Muscle layer of colon (tissue), 2 donors: ENCODE measurements around the gene SLC16A6.
A peak's percentile ranks its signal among the peaks of the same experiment; 100 is the strongest.
"Not testable (repeated sequence)": the region's sequence is repeated elsewhere in the genome, so short reads cannot be mapped to it uniquely, and the experiment has no call there.

Experiments
- H3K27ac ChIP-seq: one replicate; pipeline ENCODE4 v1.7.0; 2013; ENCODE audit warnings: low read depth, mild to moderate bottlenecking, low read length, moderate library complexity
- H3K27me3 ChIP-seq, 2 donors: one replicate each; pipeline ENCODE4 v1.7.0; 2013; ENCODE audit warnings: low read length in 2 of 2, mild to moderate bottlenecking in 2 of 2; ENCODE audit not compliant: insufficient read depth in 2 of 2, control insufficient read depth in 1 of 2
- H3K36me3 ChIP-seq: one replicate; pipeline ENCODE4 v1.7.0; 2013; ENCODE audit warnings: mild to moderate bottlenecking, low read length; ENCODE audit not compliant: insufficient read depth
- H3K4me1 ChIP-seq: one replicate; pipeline ENCODE4 v1.7.0; 2013; ENCODE audit warnings: mild to moderate bottlenecking, low read length; ENCODE audit not compliant: insufficient read depth
- H3K4me3 ChIP-seq, 2 donors: one replicate each; pipeline ENCODE4 v1.7.0; 2013; ENCODE audit warnings: low read length in 2 of 2, low read depth in 1 of 2, mild to moderate bottlenecking in 1 of 2, moderate library complexity in 1 of 2
- H3K9ac ChIP-seq: one replicate; pipeline ENCODE4 v1.7.0; 2013; ENCODE audit warnings: low read length
- H3K9me3 ChIP-seq: one replicate; pipeline ENCODE4 v1.7.0; 2013; ENCODE audit warnings: mild to moderate bottlenecking, low read length
- donor health status: abdominal sarcoma.
- donor health status: Adenocarcinoma of cecum.

The SLC16A6 gene

DNA sequence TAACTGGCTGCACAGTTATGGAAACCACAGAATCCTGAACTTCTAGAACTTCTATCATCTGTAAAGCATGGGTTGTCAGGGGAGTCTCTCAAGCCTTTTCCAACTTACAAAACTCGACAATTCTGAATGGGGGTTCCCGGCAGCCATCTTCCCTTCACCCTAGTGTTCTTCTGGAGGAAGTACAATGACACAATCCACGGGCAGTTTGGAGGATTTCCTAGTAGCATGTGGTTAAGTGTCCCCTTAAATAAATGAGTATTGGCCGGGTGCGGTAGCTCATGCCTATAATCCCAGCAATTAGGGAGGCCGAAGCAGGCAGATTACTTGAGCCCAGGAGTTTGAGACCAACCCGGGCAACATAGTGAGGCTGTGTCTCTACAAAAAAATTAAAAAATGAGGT, 2.1 kb downstream of the SLC16A6 start:
- H3K36me3 ChIP-seq, result no peaks in the 10 kb centered on the region
- no peak overlapping the region for H3K9ac ChIP-seq
- no peaks in the 10 kb centered on the region for H3K9me3 ChIP-seq
- peaks cover 13% of the 10 kb centered on the region for H3K4me1 ChIP-seq
- H3K27ac ChIP-seq, result no peak overlapping the region
- no peak overlapping the region for H3K4me3 ChIP-seq
- peaks cover 15 to 28% of the 10 kb centered on the region in 2 donors for H3K27me3 ChIP-seq

DNA sequence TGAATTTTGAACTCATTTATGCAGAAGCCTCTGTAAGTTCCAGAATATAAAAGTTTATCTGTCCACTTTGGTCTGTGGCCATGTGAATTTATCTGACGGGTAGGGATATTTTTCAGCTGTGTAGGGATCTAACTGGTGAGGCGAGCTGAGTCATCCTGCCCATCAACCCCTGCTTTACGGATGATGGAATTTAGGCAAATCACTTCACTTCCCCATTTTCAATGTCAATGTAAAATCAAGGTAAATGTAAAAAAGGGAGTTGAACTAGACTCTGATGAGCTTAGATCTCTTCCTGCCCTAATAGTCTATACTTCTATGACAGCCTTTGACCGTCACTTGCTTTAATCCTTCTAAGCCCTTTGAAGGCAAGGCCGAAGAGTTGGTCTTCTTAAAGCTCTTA, 2.6 kb downstream of the SLC16A6 start:
- Histone ChIP-seq H3K9me3 (no peaks in the 10 kb centered on the region), H3K4me1 (peaks cover 13% of the 10 kb centered on the region), H3K27ac (no peak overlapping the region), H3K4me3 (no peak overlapping the region), H3K9ac (no peak overlapping the region), H3K27me3 (peaks cover 11 to 24% of the 10 kb centered on the region in 2 donors), H3K36me3 (no peaks in the 10 kb centered on the region)

DNA sequence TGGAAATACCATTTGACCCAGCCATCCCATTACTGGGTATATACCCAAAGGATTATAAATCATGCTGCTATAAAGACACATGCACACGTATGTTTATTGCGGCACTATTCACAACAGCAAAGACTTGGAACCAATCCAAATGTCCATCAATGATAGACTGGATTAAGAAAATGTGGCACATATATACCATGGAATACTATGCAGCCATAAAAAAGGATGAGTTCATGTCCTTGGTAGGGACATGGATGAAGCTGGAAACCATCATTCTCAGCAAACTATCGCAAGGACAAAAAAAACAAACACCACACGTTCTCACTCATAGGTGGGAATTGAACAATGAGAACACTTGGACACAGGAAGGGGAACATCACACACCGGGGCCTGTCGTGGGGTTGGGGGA, 9.0 kb downstream of the SLC16A6 start:
- not testable (repeated sequence) for H3K27me3 ChIP-seq, H3K9me3 ChIP-seq, H3K9ac ChIP-seq, H3K4me1 ChIP-seq, H3K36me3 ChIP-seq, H3K27ac ChIP-seq, H3K4me3 ChIP-seq

DNA sequence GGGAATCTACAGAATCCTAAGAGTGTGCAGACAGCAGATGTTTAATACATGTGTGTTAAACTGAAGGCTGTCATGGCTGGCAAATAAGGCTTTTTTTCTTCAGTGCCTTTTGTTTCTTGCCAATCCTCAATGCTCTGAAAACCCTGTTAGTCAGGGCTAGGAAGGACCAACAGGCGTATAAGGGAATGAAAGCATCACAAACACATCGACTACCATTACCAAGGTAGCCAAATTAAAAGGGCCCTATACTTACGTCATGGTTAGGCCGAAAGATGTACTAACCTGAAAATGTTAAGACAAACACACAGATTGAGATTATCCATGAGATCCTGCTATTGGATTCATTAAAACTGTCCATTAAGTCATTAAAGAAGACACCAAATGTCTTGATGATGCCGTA, 13.1 kb downstream of the SLC16A6 start:
- Histone ChIP-seq H3K9ac (no peak overlapping the region), H3K36me3 (no peaks in the 10 kb centered on the region), H3K4me3 (no peak overlapping the region), H3K27me3 (no peaks in the 10 kb centered on the region), H3K4me1 (no peaks in the 10 kb centered on the region), H3K27ac (no peak overlapping the region), H3K9me3 (peaks cover 6% of the 10 kb centered on the region)

DNA sequence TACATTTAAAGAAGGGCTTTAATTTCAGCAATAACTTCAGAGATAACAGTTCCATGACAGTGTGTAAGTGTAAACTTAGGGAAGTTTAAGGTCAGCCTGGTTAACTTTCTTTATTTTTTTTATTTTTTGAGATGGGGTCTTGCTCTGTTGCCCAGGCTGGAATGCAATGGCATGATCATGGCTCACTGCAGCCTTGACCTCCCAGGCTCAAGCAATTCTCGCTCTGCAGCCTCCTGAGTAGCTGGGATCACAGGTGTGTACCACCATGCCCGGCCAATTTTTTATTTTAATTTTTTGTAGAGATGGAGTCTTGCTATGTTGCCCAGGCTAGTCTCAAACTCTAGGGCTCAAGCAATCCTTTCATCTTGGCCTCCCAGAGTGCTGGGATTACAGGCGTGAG, 14.6 kb downstream of the SLC16A6 start:
- not testable (repeated sequence) for H3K9ac ChIP-seq, H3K27me3 ChIP-seq, H3K4me3 ChIP-seq, H3K4me1 ChIP-seq, H3K36me3 ChIP-seq, H3K9me3 ChIP-seq, H3K27ac ChIP-seq

DNA sequence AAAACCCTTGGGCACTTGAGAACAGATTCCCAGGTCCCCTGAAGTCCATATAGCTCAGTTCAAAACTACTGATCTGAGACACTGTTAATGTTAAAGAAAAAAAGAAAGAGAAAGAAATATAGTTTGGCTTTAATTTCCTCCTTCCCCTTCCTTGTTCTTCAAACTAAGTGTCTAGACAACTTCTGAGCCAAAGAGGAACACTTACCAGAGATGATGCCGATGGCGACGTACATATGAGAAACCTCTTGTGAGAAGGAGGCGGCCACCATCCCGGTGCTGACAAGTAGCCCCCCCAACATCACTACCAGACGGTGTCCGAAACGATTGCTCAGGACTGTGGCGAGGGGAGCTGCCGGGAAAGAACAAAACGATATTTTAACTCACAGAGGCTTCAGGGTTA, 17.2 kb downstream of the SLC16A6 start:
- no peak overlapping the region for H3K27ac ChIP-seq
- no peak overlapping the region for H3K4me3 ChIP-seq

DNA sequence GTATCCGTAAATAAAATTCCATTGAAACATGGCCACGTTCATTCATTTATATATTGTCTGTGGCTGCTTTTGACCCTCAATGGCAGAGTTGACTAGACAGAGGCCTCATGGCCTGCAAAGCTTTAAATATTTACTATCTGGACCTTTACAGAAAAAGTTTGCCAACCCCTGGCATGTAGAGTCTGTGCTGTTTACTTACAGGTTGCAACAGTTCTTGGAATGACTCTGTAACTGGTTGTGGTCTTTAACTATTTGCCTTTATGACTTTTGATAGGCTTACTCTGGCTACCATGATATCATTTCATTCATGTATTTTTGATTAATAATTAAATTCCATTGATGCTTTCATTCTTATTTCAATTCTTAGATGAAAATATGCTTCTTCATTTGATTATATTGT, 25.1 kb downstream of the SLC16A6 start:
- H3K9ac ChIP-seq, H3K4me3 ChIP-seq, H3K36me3 ChIP-seq, H3K9me3 ChIP-seq, H3K27me3 ChIP-seq, H3K27ac ChIP-seq, H3K4me1 ChIP-seq: not testable (repeated sequence)

More for the DNA sequence above, 17.2 kb downstream of the SLC16A6 start:
- Histone ChIP-seq H3K36me3 (no peaks in the 10 kb centered on the region), H3K27me3 (no peaks in the 10 kb centered on the region), H3K9me3 (peaks cover 6% of the 10 kb centered on the region), H3K4me1 (no peaks in the 10 kb centered on the region), H3K9ac (no peak overlapping the region)

DNA sequence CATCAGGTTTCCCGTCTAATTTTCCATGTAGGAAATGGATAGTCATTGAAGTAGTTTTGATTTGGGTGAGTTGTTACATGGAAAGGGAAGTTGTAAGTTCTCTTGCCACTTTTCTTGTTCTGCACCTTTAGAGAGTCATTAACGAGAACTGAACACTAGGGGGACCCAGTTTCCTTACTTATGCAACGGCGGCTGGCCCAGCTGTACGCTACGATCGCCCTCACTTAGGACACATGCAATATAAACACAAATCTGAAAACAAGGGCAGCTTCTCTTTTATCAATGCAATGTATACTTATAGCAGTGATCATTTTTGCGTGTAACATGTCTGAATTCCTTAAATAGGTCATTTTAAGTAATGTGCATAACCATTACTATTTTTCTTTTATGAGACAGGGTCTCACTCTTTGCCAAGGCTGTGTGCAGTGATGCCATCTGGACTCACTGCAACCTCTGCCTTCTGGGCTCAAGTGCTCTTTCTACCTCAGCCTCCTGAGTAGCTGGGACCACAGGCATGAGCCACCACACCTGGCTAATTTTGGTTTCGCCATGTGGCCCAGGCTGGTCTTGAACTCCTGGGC, 27.7 kb downstream of the SLC16A6 start:
- H3K36me3 ChIP-seq, H3K27me3 ChIP-seq, H3K4me1 ChIP-seq, H3K9me3 ChIP-seq, H3K9ac ChIP-seq, H3K4me3 ChIP-seq, H3K27ac ChIP-seq: not testable (repeated sequence)

DNA sequence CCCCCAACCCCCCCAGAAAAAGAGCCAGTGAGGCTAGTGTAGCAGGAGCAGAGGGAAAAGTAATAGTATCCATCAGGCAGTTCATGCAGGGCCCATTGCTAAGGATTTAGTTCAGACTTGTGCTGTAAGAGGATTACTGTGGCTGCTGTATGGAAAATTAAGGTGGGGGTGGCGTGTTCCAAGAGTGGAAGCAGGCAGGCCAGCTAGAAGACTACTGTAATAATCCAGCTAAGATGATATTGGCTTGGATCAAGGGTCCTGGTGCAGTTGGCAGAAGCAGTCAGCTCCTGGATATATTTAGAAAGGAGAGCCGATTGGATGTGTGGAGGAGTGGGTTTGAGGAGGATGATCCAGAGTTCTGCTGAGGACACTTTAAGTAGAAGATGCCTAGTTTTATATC, 28.5 kb downstream of the SLC16A6 start:
- H3K4me1 ChIP-seq, H3K36me3 ChIP-seq, H3K9ac ChIP-seq, H3K27ac ChIP-seq, H3K9me3 ChIP-seq, H3K27me3 ChIP-seq, H3K4me3 ChIP-seq: not testable (repeated sequence)

DNA sequence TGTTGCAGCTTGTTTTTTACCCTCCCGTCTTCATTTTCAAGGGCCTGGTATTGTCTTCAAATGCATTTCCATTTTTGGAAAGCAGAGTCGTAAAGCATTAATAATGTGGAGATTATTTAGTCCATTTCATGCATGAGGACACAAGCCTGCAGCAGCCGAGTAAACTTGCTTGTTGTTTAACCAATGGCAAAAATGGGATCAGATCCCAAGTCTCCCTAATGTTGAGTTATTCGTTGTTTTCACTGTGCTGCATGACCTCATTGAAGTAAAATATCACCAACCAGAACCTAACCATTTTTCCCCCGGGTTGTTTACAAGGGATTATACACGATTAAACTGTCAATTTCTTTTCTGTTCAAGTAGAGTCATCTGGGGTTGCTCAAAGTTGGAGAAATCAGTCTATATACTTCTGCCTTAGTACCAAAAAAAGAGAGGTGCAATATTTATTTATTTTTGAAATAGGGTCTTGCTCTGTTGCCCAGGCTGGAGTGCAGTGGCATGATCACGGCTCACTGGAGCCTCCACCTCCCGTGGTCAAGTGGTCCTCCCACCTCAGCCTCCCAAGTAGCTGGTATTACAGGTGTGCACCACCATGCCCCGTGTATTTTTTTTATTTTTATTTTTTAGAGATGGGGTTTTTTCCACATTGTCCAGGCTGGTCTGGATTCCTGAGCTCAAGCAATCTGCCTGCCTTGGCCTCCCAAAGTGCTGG, 30.7 kb downstream of the SLC16A6 start:
- no peak overlapping the region for H3K9ac ChIP-seq
- H3K4me1 ChIP-seq, result peaks cover 3% of the 10 kb centered on the region
- no peaks in the 10 kb centered on the region for H3K9me3 ChIP-seq
- no peak overlapping the region for H3K4me3 ChIP-seq
- H3K36me3 ChIP-seq, result peaks cover 8% of the 10 kb centered on the region
- no peak overlapping the region for H3K27ac ChIP-seq
- H3K27me3 ChIP-seq, result no peaks in the 10 kb centered on the region

DNA sequence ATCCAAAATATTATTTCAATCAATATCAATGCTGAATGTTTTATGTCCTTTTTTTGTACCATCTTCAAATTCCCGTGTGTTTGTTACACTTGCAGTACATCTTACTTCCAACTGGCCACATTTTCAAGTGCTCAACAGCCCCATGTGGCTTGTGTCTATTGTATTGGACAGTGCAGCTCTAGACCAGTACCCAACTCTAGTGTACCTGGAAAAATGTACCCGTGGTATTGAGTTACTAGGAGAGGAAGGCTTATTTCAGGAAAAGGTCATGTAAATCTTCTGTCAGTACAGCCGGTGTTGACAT, 31.3 kb downstream of the SLC16A6 start:
- H3K9ac ChIP-seq, H3K27me3 ChIP-seq, H3K9me3 ChIP-seq, H3K4me1 ChIP-seq, H3K27ac ChIP-seq: not testable (repeated sequence)
- H3K36me3 ChIP-seq, result peaks cover 14% of the 10 kb centered on the region
- H3K4me3 ChIP-seq, result peak overlapping the region in 1 of 2 donors; percentile 14

DNA sequence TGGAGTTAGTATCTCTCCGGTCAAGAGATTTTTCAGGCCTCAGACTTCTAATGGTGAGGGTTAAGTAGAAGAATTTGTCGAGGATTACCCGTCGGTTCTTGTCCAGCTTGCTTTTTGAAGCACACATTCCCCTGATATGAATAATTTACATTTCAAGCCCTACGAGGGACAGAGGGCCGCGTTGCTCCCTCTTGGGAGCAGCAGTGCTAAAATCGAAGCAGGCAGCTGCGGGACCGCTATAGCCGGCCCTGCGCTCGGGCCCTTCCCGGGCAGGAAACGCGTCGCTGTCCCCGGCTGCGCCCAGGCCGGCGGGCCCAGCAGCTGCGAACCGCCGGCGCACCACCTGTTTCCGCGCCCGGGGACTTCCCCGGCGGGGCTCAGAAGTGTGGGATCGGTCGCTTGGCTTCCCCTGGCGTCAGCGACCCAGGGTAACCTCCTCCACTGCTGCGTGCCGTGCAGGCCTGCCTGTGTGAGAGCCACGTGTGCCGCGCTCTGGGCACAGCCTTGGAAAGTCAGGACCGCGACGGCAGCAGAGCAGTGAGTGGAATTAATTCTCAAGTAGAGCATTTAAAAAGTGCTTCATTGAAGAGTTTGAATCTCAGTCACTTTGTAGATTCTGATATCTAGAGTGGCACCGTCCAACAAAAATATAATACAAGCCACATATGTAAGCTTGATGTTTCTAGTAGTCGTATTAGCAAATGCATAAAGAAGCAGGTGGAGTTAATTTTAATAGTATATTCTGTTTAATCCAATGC, 31.9 kb downstream of the SLC16A6 start:
- H3K9me3 ChIP-seq, H3K27ac ChIP-seq, H3K27me3 ChIP-seq, H3K4me1 ChIP-seq, H3K9ac ChIP-seq: not testable (repeated sequence)
- H3K4me3 ChIP-seq, result peak overlapping the region in 1 of 2 donors; percentile 14
- H3K36me3 ChIP-seq, result peaks cover 20% of the 10 kb centered on the region
